Measurements from ENCODE around the gene TRO.

TRO gene

GRCh38 chrX:54944816-54945215, 24.2 kb downstream of the TRO start:
- ATAC-seq: peak; percentile 85
- TF ChIP-seq, protein P1, sequence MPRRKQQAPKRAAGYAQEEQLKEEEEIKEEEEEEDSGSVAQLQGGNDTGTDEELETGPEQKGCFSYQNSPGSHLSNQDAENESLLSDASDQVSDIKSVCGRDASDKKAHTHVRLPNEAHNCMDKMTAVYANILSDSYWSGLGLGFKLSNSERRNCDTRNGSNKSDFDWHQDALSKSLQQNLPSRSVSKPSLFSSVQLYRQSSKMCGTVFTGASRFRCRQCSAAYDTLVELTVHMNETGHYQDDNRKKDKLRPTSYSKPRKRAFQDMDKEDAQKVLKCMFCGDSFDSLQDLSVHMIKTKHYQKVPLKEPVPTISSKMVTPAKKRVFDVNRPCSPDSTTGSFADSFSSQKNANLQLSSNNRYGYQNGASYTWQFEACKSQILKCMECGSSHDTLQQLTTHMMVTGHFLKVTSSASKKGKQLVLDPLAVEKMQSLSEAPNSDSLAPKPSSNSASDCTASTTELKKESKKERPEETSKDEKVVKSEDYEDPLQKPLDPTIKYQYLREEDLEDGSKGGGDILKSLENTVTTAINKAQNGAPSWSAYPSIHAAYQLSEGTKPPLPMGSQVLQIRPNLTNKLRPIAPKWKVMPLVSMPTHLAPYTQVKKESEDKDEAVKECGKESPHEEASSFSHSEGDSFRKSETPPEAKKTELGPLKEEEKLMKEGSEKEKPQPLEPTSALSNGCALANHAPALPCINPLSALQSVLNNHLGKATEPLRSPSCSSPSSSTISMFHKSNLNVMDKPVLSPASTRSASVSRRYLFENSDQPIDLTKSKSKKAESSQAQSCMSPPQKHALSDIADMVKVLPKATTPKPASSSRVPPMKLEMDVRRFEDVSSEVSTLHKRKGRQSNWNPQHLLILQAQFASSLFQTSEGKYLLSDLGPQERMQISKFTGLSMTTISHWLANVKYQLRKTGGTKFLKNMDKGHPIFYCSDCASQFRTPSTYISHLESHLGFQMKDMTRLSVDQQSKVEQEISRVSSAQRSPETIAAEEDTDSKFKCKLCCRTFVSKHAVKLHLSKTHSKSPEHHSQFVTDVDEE (CRISPR knock-in tag; IDR thresholded peaks at IDR 0.05): peak; percentile 72
- TF ChIP-seq TCF4 (CRISPR knock-in tag; IDR thresholded peaks at IDR 0.05; ENCODE audit: borderline replicate concordance) (peak; percentile 95), ISL1 (CRISPR knock-in tag; IDR thresholded peaks at IDR 0.05) (peak; percentile 95), ZNF8 (CRISPR knock-in tag; IDR thresholded peaks at IDR 0.05) (peak; percentile 18; the same call in 1 of the 2 replicates), BACH2 (CRISPR knock-in tag; IDR thresholded peaks at IDR 0.05; ENCODE audit: borderline replicate concordance) (no peak)
- TF ChIP-seq, protein P2, sequence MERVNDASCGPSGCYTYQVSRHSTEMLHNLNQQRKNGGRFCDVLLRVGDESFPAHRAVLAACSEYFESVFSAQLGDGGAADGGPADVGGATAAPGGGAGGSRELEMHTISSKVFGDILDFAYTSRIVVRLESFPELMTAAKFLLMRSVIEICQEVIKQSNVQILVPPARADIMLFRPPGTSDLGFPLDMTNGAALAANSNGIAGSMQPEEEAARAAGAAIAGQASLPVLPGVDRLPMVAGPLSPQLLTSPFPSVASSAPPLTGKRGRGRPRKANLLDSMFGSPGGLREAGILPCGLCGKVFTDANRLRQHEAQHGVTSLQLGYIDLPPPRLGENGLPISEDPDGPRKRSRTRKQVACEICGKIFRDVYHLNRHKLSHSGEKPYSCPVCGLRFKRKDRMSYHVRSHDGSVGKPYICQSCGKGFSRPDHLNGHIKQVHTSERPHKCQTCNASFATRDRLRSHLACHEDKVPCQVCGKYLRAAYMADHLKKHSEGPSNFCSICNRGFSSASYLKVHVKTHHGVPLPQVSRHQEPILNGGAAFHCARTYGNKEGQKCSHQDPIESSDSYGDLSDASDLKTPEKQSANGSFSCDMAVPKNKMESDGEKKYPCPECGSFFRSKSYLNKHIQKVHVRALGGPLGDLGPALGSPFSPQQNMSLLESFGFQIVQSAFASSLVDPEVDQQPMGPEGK (CRISPR knock-in tag; IDR thresholded peaks at IDR 0.05; ENCODE audit: borderline replicate concordance): peak; percentile 31; the same call in 1 of the 2 replicates

GRCh38 chrX:54945224-54945623, 24.6 kb downstream of the TRO start:
- TF ChIP-seq, protein P1 (CRISPR knock-in tag; IDR thresholded peaks at IDR 0.05): no peak
- TF ChIP-seq PPARA (CRISPR knock-in tag; IDR thresholded peaks at IDR 0.05; ENCODE audit: borderline replicate concordance) (no peak), ESRRG (CRISPR knock-in tag; IDR thresholded peaks at IDR 0.05) (no peak), CREB5 (CRISPR knock-in tag; IDR thresholded peaks at IDR 0.05; ENCODE audit: low read depth) (no peak), ZFP30 (CRISPR knock-in tag; IDR thresholded peaks at IDR 0.05) (no peak), ZNF565 (CRISPR knock-in tag; conservative IDR thresholded peaks at IDR 0.05; ENCODE audit: low read depth) (no peak), ARNTL (CRISPR knock-in tag; IDR thresholded peaks at IDR 0.05; ENCODE audit: borderline replicate concordance, low read depth) (no peak), RARB (CRISPR knock-in tag; IDR thresholded peaks at IDR 0.05) (no peak), TCF4 (CRISPR knock-in tag; IDR thresholded peaks at IDR 0.05; ENCODE audit: borderline replicate concordance) (no peak), BACH2 (CRISPR knock-in tag; IDR thresholded peaks at IDR 0.05; ENCODE audit: borderline replicate concordance) (no peak), OSR1 (CRISPR knock-in tag; IDR thresholded peaks at IDR 0.05) (no peak), ZFP3 (CRISPR knock-in tag; IDR thresholded peaks at IDR 0.05) (no peak), ZC3H10 (CRISPR knock-in tag; IDR thresholded peaks at IDR 0.05) (no peak)
- TF ChIP-seq, protein P3, sequence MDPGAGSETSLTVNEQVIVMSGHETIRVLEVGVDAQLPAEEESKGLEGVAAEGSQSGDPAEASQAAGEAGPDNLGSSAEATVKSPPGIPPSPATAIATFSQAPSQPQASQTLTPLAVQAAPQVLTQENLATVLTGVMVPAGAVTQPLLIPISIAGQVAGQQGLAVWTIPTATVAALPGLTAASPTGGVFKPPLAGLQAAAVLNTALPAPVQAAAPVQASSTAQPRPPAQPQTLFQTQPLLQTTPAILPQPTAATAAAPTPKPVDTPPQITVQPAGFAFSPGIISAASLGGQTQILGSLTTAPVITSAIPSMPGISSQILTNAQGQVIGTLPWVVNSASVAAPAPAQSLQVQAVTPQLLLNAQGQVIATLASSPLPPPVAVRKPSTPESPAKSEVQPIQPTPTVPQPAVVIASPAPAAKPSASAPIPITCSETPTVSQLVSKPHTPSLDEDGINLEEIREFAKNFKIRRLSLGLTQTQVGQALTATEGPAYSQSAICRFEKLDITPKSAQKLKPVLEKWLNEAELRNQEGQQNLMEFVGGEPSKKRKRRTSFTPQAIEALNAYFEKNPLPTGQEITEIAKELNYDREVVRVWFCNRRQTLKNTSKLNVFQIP (CRISPR knock-in tag; IDR thresholded peaks at IDR 0.05; ENCODE audit: borderline replicate concordance, low read depth): no peak
- TF ChIP-seq, protein P2 (CRISPR knock-in tag; IDR thresholded peaks at IDR 0.05; ENCODE audit: borderline replicate concordance): no peak
- peak; percentile 74; the same call in 1 of the 3 replicates for ATAC-seq

Data from SK-N-SH treated with all-trans-retinoic acid at 6 μM for 48 hours (cell line).